Measurements from ENCODE around the gene YEATS2. TPM values are rescaled to one million over a fixed set of nuclear protein-coding genes. Genes with fewer than 3 reads are reported as not detected.
"Not testable (repeated sequence)": the region's sequence is repeated elsewhere in the genome, so short reads cannot be mapped to it uniquely, and the experiment has no call there.

YEATS2 gene
- total RNA-seq, 1 donor from 2014 or later = 56.7 TPM

DNA sequence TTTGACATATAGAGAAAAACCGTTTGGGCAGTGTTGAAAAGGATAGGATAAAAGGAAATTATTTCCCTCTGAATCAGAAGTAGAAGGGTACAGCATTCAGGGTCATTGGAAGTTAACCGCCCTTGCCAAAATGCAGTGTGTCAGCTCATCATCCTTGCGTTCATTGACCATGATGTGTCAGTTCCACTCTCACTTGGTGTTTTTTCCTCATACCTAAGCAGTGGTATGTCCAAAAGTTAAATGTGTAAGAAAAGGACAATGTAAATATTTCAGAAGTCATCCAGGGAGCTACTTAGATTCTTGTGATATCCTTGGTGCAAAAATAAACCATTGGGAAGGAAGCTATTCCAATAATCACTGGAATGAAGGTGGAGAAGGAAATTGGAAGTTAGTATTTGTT lies 77.0 kb downstream of the YEATS2 start:
- FAIRE-seq (no peak), DNase-seq (ENCODE audit: low spot score in 2 of 2) (no peak)

DNA sequence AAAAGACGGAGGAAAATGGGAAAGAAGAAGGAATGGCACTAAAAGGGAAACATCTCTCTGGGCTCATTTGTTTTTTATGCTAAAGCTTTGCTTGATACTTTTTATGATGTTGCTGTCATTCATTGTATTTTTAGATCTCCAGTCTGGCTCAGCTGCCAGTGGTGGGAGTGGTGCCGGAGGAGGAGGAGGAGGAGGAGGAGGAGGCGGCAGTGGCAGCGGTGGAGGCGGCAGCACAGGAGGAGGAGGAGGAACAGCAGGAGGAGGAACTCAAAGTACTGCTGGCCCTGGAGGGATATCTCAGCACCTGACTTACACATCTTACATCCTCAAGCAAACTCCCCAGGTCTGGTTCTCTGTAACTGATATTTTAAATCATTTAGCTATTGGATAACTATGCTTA lies 78.2 kb downstream of the YEATS2 start:
- FAIRE-seq (no peak), DNase-seq (ENCODE audit: low spot score in 2 of 2) (peak in 1 of 2 donors; percentile 18)

DNA sequence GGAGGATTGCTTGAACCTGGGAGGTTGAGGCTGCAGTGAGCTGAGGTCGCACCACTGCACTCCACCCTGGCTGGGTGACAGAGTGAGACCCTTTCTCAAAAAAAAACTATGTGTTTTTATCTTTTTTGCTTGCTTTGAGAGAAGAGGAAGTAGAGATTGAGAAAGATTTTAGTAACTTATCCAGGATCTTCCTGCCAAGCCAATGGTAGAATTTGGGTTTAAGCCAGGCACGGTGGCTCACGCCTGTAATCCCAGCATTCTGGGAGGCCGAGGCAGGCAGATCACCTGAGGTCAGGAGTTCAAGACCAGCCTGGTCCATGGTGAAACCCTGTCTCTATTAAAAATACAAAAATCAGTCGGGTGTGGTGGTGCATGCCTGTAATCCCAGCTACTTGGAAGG lies 78.9 kb downstream of the YEATS2 start:
- not testable (repeated sequence) for FAIRE-seq; DNase-seq (ENCODE audit: low spot score in 2 of 2)

- no peak for DNase-seq (ENCODE audit: low spot score in 2 of 2)
- no peak for FAIRE-seq
These were observed 79.5 kb downstream of the YEATS2 start for GRCh38 chr3:183777016-183777618.

DNA sequence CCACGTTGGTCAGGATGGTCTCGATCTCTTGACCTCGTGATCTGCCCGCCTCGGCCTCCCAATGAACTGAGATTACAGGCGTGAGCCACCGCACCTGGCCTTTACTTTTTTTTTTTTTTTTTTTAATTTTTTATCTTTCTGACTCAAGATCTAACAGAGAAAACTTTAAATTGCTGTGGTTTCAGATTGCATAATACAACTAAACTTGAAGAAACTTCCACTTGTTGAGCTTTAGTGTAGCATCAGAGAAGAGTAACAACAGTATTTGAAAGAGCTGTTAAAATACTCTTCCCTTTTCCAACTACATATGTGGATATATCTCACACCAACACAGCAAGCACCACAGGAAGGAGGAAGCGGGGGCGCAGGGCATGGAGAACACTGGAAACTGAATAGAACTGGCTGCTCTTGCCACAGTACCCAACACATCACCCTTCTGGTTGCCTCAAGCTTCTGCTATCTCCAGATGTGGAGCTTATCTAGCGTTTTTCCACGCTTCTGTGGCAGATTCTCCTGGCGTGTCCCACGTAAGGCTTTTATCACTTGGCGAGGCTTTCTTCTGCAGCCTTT lies 82.4 kb downstream of the YEATS2 start:
- FAIRE-seq (no peak), DNase-seq (ENCODE audit: low spot score in 2 of 2) (no peak)

- FAIRE-seq (no peak), DNase-seq (ENCODE audit: low spot score in 2 of 2) (no peak)
These were observed 83.6 kb downstream of the YEATS2 start for GRCh38 chr3:183781246-183781645.

GRCh38 chr3:183782576-183783276 lies 85.1 kb downstream of the YEATS2 start:
- FAIRE-seq (no peak), DNase-seq (ENCODE audit: low spot score in 2 of 2) (no peak)

GRCh38 chr3:183784503-183784902 lies 86.9 kb downstream of the YEATS2 start:
- not testable (repeated sequence) for DNase-seq (ENCODE audit: low spot score in 2 of 2); FAIRE-seq

DNA sequence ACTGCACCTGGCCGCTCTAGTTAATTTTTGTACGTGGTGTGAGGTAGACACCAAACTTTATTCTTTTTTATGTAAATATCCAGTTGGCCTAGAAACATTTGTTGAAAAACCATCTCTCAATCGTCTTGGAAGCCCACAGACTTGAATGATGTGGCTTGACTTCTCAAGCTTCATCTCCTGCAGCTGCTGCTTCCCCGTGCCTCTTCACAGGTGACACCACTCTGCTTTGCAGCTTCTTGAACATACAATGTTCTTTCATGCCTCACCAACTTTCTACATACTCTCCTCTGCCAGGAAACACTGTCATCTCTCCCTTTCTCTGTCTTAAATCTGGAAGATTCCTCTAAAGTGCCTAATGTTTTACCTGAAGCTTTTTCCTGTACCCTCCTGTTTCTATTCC lies 92.2 kb downstream of the YEATS2 start:
- no peak for FAIRE-seq

DNA sequence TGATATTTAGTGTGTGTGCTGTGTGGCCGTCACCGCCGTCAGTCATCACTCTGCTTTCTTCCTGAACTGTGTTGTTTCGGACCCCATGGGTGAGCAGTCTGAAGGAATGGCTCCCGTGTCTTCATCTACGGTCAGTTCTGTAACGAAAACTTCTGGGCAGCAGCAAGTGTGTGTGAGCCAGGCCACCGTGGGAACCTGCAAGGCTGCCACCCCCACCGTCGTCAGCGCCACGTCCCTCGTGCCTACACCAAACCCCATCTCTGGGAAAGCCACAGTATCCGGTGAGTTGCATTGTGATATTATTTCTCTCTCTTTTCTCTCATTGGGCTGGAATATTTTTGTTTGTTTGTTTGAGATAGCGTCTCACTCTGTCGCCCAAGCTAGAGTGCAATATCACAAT lies 93.1 kb downstream of the YEATS2 start:
- DNase-seq (ENCODE audit: low spot score in 2 of 2) = no peak
- FAIRE-seq = no peak

More for the DNA sequence above, 92.2 kb downstream of the YEATS2 start:
- DNase-seq (ENCODE audit: low spot score in 2 of 2) = no peak

DNA sequence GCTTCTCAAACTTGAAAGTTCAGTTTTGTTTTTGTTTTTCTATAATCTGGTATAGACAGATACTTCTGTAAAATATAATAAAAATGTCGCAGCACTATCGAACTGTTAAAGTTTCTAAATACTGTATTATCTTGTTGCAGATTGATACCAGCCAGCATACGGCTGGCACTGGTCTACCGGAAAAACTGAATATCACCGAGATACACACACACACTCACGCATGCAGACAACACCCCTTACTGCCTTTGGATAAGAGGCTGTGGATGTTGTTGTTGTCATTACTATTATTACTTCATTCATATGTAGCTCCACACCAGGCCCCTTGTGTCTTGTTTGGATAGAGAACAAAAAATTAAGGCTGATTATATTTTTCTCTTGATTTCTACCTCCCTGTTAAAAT lies 95.4 kb downstream of the YEATS2 start:
- FAIRE-seq (no peak), DNase-seq (ENCODE audit: low spot score in 2 of 2) (no peak)

DNA sequence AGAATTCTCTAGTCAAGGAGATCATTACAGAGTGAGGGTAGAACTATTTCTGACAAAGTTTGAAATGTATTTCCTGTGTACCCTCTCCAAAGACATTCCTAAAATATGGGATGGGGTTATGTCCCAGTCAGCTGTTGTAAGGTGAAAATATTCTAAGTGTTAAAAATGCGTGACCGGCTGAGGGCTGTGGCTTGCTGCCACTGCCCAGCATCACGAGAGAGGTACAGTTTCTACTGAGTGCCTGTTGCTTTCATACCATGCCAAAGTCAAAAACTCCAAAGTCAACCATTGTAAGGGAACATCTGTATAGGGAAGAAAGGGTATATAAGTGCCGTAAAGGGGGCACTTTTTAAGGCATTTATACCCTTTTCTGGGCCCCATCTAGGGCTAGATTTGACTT lies 96.9 kb downstream of the YEATS2 start:
- FAIRE-seq = no peak
- no peak for DNase-seq (ENCODE audit: low spot score in 2 of 2)

DNA sequence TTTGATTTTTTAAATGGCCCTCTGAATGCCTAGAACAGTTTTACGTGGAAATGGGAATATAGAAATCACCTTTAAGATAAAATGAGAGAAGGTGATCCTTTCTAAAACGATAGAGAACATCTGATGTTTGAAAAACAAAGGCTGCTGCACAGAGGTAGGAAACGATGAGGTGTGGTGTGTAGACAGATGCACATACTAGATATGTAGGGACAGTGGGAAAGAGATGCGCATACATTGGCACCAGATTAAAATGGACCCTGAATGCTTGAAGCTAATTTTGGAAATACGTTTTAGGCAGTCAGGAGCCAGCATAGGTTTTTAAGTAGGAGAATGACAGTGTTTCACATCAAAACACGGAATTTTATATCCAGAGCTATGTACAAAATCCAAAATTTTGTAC lies 98.8 kb downstream of the YEATS2 start:
- FAIRE-seq (no peak), DNase-seq (ENCODE audit: low spot score in 2 of 2) (no peak)

- no peak for FAIRE-seq
- DNase-seq (ENCODE audit: low spot score in 2 of 2) = no peak
These were observed 100.4 kb downstream of the YEATS2 start for GRCh38 chr3:183797996-183798395.

DNA sequence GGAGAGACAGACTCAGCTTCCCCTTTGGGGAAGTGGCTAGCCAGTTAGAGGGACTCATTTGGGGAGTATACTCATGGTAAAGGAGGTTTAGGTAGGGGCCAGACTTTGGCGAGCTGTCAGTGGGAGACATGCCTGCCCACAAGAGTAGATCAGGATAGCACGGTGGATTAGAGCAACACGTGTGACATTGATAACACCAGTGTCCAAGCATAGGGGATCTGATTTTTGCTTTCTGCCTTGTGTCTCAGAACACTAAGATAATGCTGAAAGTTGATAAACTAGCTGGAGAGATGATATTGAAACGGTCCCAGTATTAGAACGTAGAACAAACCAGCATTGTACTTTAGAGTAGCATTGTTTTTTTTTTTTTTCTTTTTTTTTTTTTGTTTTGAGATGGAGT lies 101.9 kb downstream of the YEATS2 start:
- no peak for DNase-seq (ENCODE audit: low spot score in 2 of 2)
- FAIRE-seq = no peak

- peak in 1 of 2 donors; percentile 39 for DNase-seq (ENCODE audit: low spot score in 2 of 2)
- FAIRE-seq = no peak
These were observed 102.8 kb downstream of the YEATS2 start for GRCh38 chr3:183800243-183800863.

DNA sequence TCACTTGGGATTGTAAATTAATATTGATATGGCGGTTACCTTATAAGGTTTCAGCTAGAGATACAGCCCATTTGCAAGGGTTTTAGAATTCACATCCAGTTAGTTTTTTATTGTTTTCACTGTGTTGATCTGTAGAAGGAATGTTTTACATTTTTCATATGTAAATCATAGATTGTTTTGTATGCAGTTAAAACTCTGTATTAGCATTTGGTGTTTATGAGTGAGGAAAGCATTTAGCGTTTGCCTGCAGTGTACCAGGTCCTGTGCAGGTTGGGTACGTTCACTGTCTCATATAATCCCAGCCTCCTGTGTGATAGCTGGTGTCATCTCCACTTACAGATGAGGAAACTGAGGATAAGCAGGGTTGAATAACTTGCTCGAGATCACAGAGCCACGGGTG lies 104.0 kb downstream of the YEATS2 start:
- DNase-seq (ENCODE audit: low spot score in 2 of 2) (no peak), FAIRE-seq (no peak)

GRCh38 chr3:183802989-183803388 lies 105.4 kb downstream of the YEATS2 start:
- DNase-seq (ENCODE audit: low spot score in 2 of 2) = no peak
- FAIRE-seq = no peak

DNA sequence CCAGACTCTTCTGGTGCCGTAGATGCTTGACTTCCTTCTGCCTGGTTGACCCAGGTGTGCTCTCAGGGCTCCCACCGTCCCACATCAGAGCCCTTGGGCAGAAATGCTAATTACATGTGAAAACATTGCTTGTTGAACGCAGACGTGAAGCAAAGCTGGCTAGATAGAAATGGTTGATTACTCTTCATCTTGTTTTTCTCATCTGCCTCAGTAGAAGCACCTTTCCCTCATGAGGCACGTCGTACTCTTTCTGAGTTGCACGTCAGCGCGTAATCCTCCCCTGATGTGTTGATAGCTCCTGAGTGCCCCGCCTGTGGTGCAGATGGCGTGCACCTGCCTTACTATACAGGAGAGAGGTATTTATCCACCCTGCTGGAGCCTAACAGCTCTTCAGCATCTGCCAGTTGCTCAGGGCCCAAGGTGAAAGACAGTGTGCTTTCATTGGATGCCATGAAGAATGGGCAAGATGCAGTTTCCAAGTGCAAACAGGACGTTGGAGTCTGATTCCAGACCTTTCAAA lies 109.7 kb downstream of the YEATS2 start:
- no peak for FAIRE-seq
- DNase-seq (ENCODE audit: low spot score in 2 of 2) = no peak

DNA sequence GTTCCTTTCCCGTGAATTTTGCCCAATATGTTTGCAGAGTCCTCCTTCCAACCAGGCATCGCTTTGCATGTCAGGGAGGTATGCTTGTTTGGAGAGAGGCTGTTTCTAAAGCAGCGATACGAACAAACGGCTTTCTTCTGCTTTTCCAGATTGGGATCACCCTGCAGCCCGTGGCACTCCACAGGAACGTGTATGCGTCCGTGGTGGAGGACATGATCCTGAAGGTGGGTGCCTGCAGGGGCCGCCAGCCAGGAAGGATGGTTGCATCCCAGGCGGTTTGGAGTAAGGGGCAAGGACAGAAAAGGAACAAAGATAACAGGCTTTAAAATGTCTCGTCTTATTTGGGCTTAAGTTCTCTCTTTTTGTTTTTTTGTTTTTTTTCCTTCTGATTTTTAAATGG lies 110.3 kb downstream of the YEATS2 start:
- no peak for DNase-seq (ENCODE audit: low spot score in 2 of 2)
- no peak for FAIRE-seq

DNA sequence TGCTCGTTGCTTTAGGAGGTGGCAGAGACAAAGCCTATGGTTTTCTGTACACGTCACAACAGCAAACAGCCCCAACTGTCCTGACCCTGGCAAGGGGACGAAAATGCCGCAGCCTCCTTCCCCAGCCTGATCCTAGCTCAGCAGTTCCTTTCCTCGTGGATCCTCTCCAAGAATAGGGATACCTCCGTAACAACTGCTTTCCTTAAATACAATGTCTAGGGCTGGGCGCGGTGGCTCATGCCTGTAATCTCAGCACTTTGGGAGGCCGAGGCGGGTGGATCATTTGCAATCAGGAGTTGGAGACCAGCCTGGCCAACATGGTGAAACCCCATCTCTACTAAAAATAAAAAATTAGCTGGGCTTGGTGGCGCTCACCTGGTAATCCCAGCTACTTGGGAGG lies 110.8 kb downstream of the YEATS2 start:
- no peak for DNase-seq (ENCODE audit: low spot score in 2 of 2)
- no peak for FAIRE-seq

Measured in frontal cortex (tissue), 4 donors.